ENCODE results near the gene DHX8.

The DHX8 gene

GRCh38 chr17:43453331-43453812 is 30.4 kb upstream of the DHX8 start:
- no peak for DNase-seq
- Histone ChIP-seq H3K79me2 (ENCODE audit: insufficient read depth, low read length) (no peaks in the 10 kb centered on the region), H4K20me1 (ENCODE audit: insufficient read depth, low read length) (no peaks in the 10 kb centered on the region)

GRCh38 chr17:43454868-43455267 is 28.9 kb upstream of the DHX8 start:
- Histone ChIP-seq H3K9ac (ENCODE audit: low read depth, low read length) (no peak overlapping the region), H3K27ac (ENCODE audit: low read length) (no peak overlapping the region), H4K20me1 (ENCODE audit: insufficient read depth, low read length) (no peaks in the 10 kb centered on the region), H3K4me2 (ENCODE audit: insufficient read depth, low read length) (no peak overlapping the region), H3K79me2 (ENCODE audit: insufficient read depth, low read length) (no peaks in the 10 kb centered on the region), H3K36me3 (ENCODE audit: insufficient read depth, low read length) (no peaks in the 10 kb centered on the region), H3K9me3 (ENCODE audit: insufficient read depth, low read length, severe bottlenecking) (no peaks in the 10 kb centered on the region), H3K4me1 (ENCODE audit: insufficient read depth, low read length) (peaks cover 6% of the 10 kb centered on the region), H3K4me3 (ENCODE audit: low read depth in 1 of 2, low read length in 2 of 2) (no peak overlapping the region), H3K27me3 (ENCODE audit: insufficient read depth, low read length, poor library complexity) (peaks cover 12% of the 10 kb centered on the region), H2AFZ (ENCODE audit: low read depth, low read length) (no peak overlapping the region)
- ATAC-seq (ENCODE audit: insufficient read depth, low read depth), result no peak
- no peak for DNase-seq
- no peak for TF ChIP-seq EZH2 (IDR thresholded peaks at IDR 0.05; ENCODE audit: borderline replicate concordance, low read depth, low read length, severe bottlenecking)
- TF ChIP-seq, protein P1, sequence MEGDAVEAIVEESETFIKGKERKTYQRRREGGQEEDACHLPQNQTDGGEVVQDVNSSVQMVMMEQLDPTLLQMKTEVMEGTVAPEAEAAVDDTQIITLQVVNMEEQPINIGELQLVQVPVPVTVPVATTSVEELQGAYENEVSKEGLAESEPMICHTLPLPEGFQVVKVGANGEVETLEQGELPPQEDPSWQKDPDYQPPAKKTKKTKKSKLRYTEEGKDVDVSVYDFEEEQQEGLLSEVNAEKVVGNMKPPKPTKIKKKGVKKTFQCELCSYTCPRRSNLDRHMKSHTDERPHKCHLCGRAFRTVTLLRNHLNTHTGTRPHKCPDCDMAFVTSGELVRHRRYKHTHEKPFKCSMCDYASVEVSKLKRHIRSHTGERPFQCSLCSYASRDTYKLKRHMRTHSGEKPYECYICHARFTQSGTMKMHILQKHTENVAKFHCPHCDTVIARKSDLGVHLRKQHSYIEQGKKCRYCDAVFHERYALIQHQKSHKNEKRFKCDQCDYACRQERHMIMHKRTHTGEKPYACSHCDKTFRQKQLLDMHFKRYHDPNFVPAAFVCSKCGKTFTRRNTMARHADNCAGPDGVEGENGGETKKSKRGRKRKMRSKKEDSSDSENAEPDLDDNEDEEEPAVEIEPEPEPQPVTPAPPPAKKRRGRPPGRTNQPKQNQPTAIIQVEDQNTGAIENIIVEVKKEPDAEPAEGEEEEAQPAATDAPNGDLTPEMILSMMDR (IDR thresholded peaks at IDR 0.05; ENCODE audit: borderline replicate concordance, extremely low read depth, low read length, poor library complexity, severe bottlenecking), result no peak

More at GRCh38 chr17:43453331-43453812, 30.4 kb upstream of the DHX8 start:
- H3K4me1 ChIP-seq (ENCODE audit: insufficient read depth, low read length), result peaks cover 6% of the 10 kb centered on the region
- no peak overlapping the region for H3K4me3 ChIP-seq (ENCODE audit: low read depth in 1 of 2, low read length in 2 of 2)
- no peaks in the 10 kb centered on the region for H3K9me3 ChIP-seq (ENCODE audit: insufficient read depth, low read length, severe bottlenecking)
- no peak overlapping the region for H3K4me2 ChIP-seq (ENCODE audit: insufficient read depth, low read length)
- no peak overlapping the region for H3K27ac ChIP-seq (ENCODE audit: low read length)
- H3K9ac ChIP-seq (ENCODE audit: low read depth, low read length), result no peak overlapping the region
- TF ChIP-seq, protein P1 (IDR thresholded peaks at IDR 0.05; ENCODE audit: borderline replicate concordance, extremely low read depth, low read length, poor library complexity, severe bottlenecking), result no peak
- TF ChIP-seq EZH2 (IDR thresholded peaks at IDR 0.05; ENCODE audit: borderline replicate concordance, low read depth, low read length, severe bottlenecking), result no peak
- ATAC-seq (ENCODE audit: insufficient read depth, low read depth), result no peak
- H3K36me3 ChIP-seq (ENCODE audit: insufficient read depth, low read length), result no peaks in the 10 kb centered on the region
- peaks cover 15% of the 10 kb centered on the region for H3K27me3 ChIP-seq (ENCODE audit: insufficient read depth, low read length, poor library complexity)
- no peak overlapping the region for H2AFZ ChIP-seq (ENCODE audit: low read depth, low read length)

GRCh38 chr17:43456029-43456428 is 27.7 kb upstream of the DHX8 start:
- Histone ChIP-seq H3K27me3 (ENCODE audit: insufficient read depth, low read length, poor library complexity) (peaks cover 21% of the 10 kb centered on the region), H3K27ac (ENCODE audit: low read length) (no peak overlapping the region), H4K20me1 (ENCODE audit: insufficient read depth, low read length) (no peaks in the 10 kb centered on the region), H3K9me3 (ENCODE audit: insufficient read depth, low read length, severe bottlenecking) (no peaks in the 10 kb centered on the region), H3K4me3 (ENCODE audit: low read depth in 1 of 2, low read length in 2 of 2) (no peak overlapping the region), H3K4me2 (ENCODE audit: insufficient read depth, low read length) (no peak overlapping the region), H3K9ac (ENCODE audit: low read depth, low read length) (no peak overlapping the region), H3K79me2 (ENCODE audit: insufficient read depth, low read length) (no peaks in the 10 kb centered on the region), H2AFZ (ENCODE audit: low read depth, low read length) (no peak overlapping the region), H3K36me3 (ENCODE audit: insufficient read depth, low read length) (no peaks in the 10 kb centered on the region), H3K4me1 (ENCODE audit: insufficient read depth, low read length) (peaks cover 6% of the 10 kb centered on the region)
- no peak for ATAC-seq (ENCODE audit: insufficient read depth, low read depth)
- TF ChIP-seq EZH2 (IDR thresholded peaks at IDR 0.05; ENCODE audit: borderline replicate concordance, low read depth, low read length, severe bottlenecking), result no peak
- TF ChIP-seq, protein P1 (IDR thresholded peaks at IDR 0.05; ENCODE audit: borderline replicate concordance, extremely low read depth, low read length, poor library complexity, severe bottlenecking), result no peak
- DNase-seq, result no peak

All from DND-41 (cell line).